ENCODE measurements around the gene ELOVL6.

The ELOVL6 gene

GRCh38 chr4:110062166-110062565 lies 136.2 kb downstream of the ELOVL6 start:
- Histone ChIP-seq H3K9me3 (no peaks in the 10 kb centered on the region), H3K27ac (no peak overlapping the region), H3K4me1 (ENCODE audit: control insufficient read depth in 1 of 2, insufficient read depth in 1 of 2, low read depth in 1 of 2, low read length in 1 of 2) (no peaks in the 10 kb centered on the region), H3K27me3 (no peaks in the 10 kb centered on the region), H3K36me3 (no peaks in the 10 kb centered on the region), H3K4me3 (ENCODE audit: low read depth in 1 of 2, low read length in 1 of 2) (no peak overlapping the region)
- TF ChIP-seq CTCF (IDR thresholded peaks at IDR 0.05): no peak

GRCh38 chr4:110061076-110061475 lies 137.3 kb downstream of the ELOVL6 start:
- Histone ChIP-seq H3K4me3 (ENCODE audit: low read depth in 1 of 2, low read length in 1 of 2) (no peak overlapping the region), H3K36me3 (no peaks in the 10 kb centered on the region), H3K27me3 (no peaks in the 10 kb centered on the region), H3K4me1 (ENCODE audit: control insufficient read depth in 1 of 2, insufficient read depth in 1 of 2, low read depth in 1 of 2, low read length in 1 of 2) (no peaks in the 10 kb centered on the region), H3K27ac (no peak overlapping the region), H3K9me3 (no peaks in the 10 kb centered on the region)
- TF ChIP-seq CTCF (IDR thresholded peaks at IDR 0.05): no peak

GRCh38 chr4:110059556-110060191 lies 138.7 kb downstream of the ELOVL6 start:
- no peak overlapping the region for H3K4me3 ChIP-seq (ENCODE audit: low read depth in 1 of 2, low read length in 1 of 2)

GRCh38 chr4:110058677-110059076 lies 139.7 kb downstream of the ELOVL6 start:
- TF ChIP-seq CTCF (IDR thresholded peaks at IDR 0.05): no peak
- H3K36me3 ChIP-seq: no peaks in the 10 kb centered on the region
- H3K9me3 ChIP-seq: no peaks in the 10 kb centered on the region
- no peak overlapping the region for H3K4me3 ChIP-seq (ENCODE audit: low read depth in 1 of 2, low read length in 1 of 2)
- no peaks in the 10 kb centered on the region for H3K4me1 ChIP-seq (ENCODE audit: control insufficient read depth in 1 of 2, insufficient read depth in 1 of 2, low read depth in 1 of 2, low read length in 1 of 2)
- H3K27ac ChIP-seq: no peak overlapping the region
- H3K27me3 ChIP-seq: no peaks in the 10 kb centered on the region

More at GRCh38 chr4:110059556-110060191, 138.7 kb downstream of the ELOVL6 start:
- Histone ChIP-seq H3K36me3 (no peaks in the 10 kb centered on the region), H3K27ac (no peak overlapping the region), H3K4me1 (ENCODE audit: control insufficient read depth in 1 of 2, insufficient read depth in 1 of 2, low read depth in 1 of 2, low read length in 1 of 2) (no peaks in the 10 kb centered on the region), H3K27me3 (no peaks in the 10 kb centered on the region), H3K9me3 (no peaks in the 10 kb centered on the region)
- TF ChIP-seq CTCF (IDR thresholded peaks at IDR 0.05): no peak

GRCh38 chr4:110055158-110055768 lies 143.2 kb downstream of the ELOVL6 start:
- H3K36me3 ChIP-seq: no peaks in the 10 kb centered on the region
- no peak overlapping the region for H3K4me3 ChIP-seq (ENCODE audit: low read depth in 1 of 2, low read length in 1 of 2)
- no peaks in the 10 kb centered on the region for H3K9me3 ChIP-seq
- TF ChIP-seq CTCF (IDR thresholded peaks at IDR 0.05): no peak
- no peaks in the 10 kb centered on the region for H3K27me3 ChIP-seq
- H3K4me1 ChIP-seq (ENCODE audit: control insufficient read depth in 1 of 2, insufficient read depth in 1 of 2, low read depth in 1 of 2, low read length in 1 of 2): no peaks in the 10 kb centered on the region
- H3K27ac ChIP-seq: no peak overlapping the region

Measured in neutrophil (primary cell).